HepG2 (cell line): ENCODE results near the gene MEGF11. TPM values are rescaled to one million over a fixed set of nuclear protein-coding genes. Genes with fewer than 3 reads are reported as not detected.

Experiments
- CENPX ChIP-seq: sonication (generic); formaldehyde crosslinking; IDR thresholded peaks from 2 replicates; pipeline ENCODE4 v1.9.0; 2021; ENCODE audit warnings: mild to moderate bottlenecking, missing genetic modification reagents, moderate library complexity
- FOXK1 ChIP-seq: sonication (generic); formaldehyde crosslinking; IDR thresholded peaks from 2 replicates; pipeline ENCODE4 v1.4.0; 2020; ENCODE audit warnings: low read depth, missing genetic modification reagents, borderline replicate concordance
- JDP2 ChIP-seq: sonication (generic); formaldehyde crosslinking; IDR thresholded peaks from 2 replicates; pipeline ENCODE4 v1.8.1; 2022; ENCODE audit warnings: missing genetic modification reagents, borderline replicate concordance
- MTF1 ChIP-seq: sonication (generic); formaldehyde crosslinking; IDR thresholded peaks from 2 replicates; pipeline ENCODE4 v1.5.0; 2020; ENCODE audit warnings: missing genetic modification reagents
- SIN3A ChIP-seq: IDR thresholded peaks from 2 replicates; pipeline ENCODE4 v1.6.1; 2011; ENCODE audit warnings: low read depth, mild to moderate bottlenecking, control low read depth, low read length, borderline replicate concordance
- SMC3 ChIP-seq: IDR thresholded peaks from 2 replicates; pipeline ENCODE4 v1.6.1; 2011; ENCODE audit warnings: low read length, improper control_type of control experiment
- SP4 ChIP-seq: sonication (generic); formaldehyde crosslinking; IDR thresholded peaks from 2 replicates; pipeline ENCODE4 v1.8.1; 2023; ENCODE audit warnings: mild to moderate bottlenecking, missing genetic modification reagents
- TBL1XR1 ChIP-seq: fragments of 150-350 bp; IDR thresholded peaks from 2 replicates; pipeline ENCODE4 v1.6.1; 2014; ENCODE audit warnings: borderline replicate concordance, low read length; ENCODE audit not compliant: partially characterized antibody
- ZNF282 ChIP-seq: fragments of 450-650 bp; IDR thresholded peaks from 2 replicates; pipeline ENCODE4 v1.6.1; 2018; ENCODE audit not compliant: partially characterized antibody
- ZNF383 ChIP-seq: sonication (generic); formaldehyde crosslinking; IDR thresholded peaks from 2 replicates; pipeline ENCODE4 v1.4.0; 2020; ENCODE audit warnings: missing genetic modification reagents, mild to moderate bottlenecking, borderline replicate concordance
- ZNF441 ChIP-seq: sonication (generic); formaldehyde crosslinking; IDR thresholded peaks from 2 replicates; pipeline ENCODE4 v1.7.0; 2021; ENCODE audit warnings: missing genetic modification reagents, borderline replicate concordance
- ZNF552 ChIP-seq: sonication (generic); formaldehyde crosslinking; IDR thresholded peaks from 2 replicates; pipeline ENCODE4 v1.9.0; 2022; ENCODE audit warnings: missing genetic modification reagents, mild to moderate bottlenecking, borderline replicate concordance
- ZNF605 ChIP-seq: sonication (generic); formaldehyde crosslinking; IDR thresholded peaks from 2 replicates; pipeline ENCODE4 v1.8.0; 2022; ENCODE audit warnings: mild to moderate bottlenecking, missing genetic modification reagents
- ZNF761 ChIP-seq: sonication (generic); formaldehyde crosslinking; conservative IDR thresholded peaks from 2 replicates; pipeline ENCODE4 v1.4.0; 2020; ENCODE audit warnings: mild to moderate bottlenecking, missing genetic modification reagents
- ZNF841 ChIP-seq: sonication (generic); formaldehyde crosslinking; IDR thresholded peaks from 2 replicates; pipeline ENCODE4 v1.8.1; 2023; ENCODE audit warnings: missing genetic modification reagents, borderline replicate concordance
- polyA plus RNA-seq, 8 experiments: library from polyadenylated mRNA; depleted of rRNA in 3 of 8; stranded (reverse) in 7 of 8; unstranded in 1 of 8; fragments of >200 nt; fragmentation: Illumina TruSeq in 4 of 8; extraction: Trizol in 4 of 8; gene quantifications; 2 replicates each; pipeline versions ENCODE4 v1.2.1 to v1.2.3, GENCODE V29; 2011 to 2016; ENCODE audit warnings: low read depth in 4 of 8, missing spikeins in 1 of 8, mixed read lengths in 1 of 8; ENCODE audit not compliant: insufficient read depth in 1 of 8
- total RNA-seq, 5 experiments: library from RNA; depleted of rRNA; stranded (reverse); fragments of >200 nt; fragmentation: Illumina TruSeq; extraction: Trizol; gene quantifications; 2 replicates each; pipeline ENCODE4 v1.2.3, GENCODE V29; 2016; ENCODE audit warnings: low read depth in 1 of 5
- TF ChIP-seq, protein P1 (sequence below): sonication (generic); formaldehyde crosslinking; IDR thresholded peaks from 2 replicates; pipeline ENCODE4 v1.5.0; 2020; ENCODE audit warnings: mild to moderate bottlenecking, missing genetic modification reagents
- TF ChIP-seq, protein P2 (sequence below): sonication (generic); formaldehyde crosslinking; IDR thresholded peaks from 2 replicates; pipeline ENCODE4 v1.5.1; 2020; ENCODE audit warnings: missing genetic modification reagents, mild to moderate bottlenecking, borderline replicate concordance
- TF ChIP-seq, protein P3 (sequence below): IDR thresholded peaks from 2 replicates; pipeline ENCODE4 v1.6.1; 2016; ENCODE audit warnings: missing compliant biosample characterization, missing genetic modification reagents, borderline replicate concordance
- TF ChIP-seq, protein P4 (sequence below): IDR thresholded peaks from 2 replicates; pipeline ENCODE4 v1.6.1; 2016; ENCODE audit warnings: missing biosample characterization, missing genetic modification reagents, low read depth
- TF ChIP-seq, protein P5 (sequence below): IDR thresholded peaks from 2 replicates; pipeline ENCODE4 v1.6.1; 2016; ENCODE audit warnings: missing compliant biosample characterization, missing genetic modification reagents, borderline replicate concordance

MEGF11 gene
- total and polyA plus RNA-seq, 2 of the 13 experiments (the other 11 are each of a cell fraction or from before 2014, with no cell fraction given) = not detected

DNA sequence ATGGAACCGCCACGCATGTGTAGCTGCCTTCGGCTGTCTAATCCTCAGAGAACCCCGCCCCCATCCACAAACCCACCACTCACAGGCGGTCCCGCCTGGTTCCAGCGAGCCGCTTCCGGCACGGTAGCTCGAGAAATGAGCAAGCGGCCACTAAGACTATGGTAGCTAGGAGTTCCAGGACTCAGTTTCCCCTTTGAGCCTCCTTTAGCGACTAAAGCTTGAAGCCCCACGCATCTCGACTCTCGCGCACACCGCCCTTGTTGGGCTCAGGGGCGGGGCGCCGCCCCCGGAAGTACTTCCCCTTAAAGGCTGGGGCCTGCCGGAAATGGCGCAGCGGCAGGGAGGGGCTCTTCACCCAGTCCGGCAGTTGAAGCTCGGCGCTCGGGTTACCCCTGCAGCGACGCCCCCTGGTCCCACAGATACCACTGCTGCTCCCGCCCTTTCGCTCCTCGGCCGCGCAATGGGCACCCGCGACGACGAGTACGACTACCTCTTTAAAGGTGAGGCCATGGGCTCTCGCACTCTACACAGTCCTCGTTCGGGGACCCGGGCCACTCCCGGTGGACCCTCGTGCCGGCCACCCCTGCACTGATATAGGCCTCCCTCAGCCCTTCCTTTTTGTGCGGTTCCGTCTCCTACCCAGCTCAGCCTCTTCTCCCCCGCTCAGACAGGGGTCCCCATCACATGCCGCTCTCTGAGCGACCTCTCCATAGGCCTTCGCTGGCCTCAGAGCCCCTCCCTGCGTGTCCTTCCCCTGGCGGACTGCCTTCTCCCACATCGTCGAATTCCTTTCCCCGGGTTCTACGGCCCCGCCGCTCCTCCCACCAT, 384.2 kb downstream of the MEGF11 start, which contains the start of gene RAB11A (continued):
- TF ChIP-seq ZNF441 (CRISPR knock-in tag) (peak; percentile 81), SMC3 (no peak), ZNF841 (no peak), SP4 (CRISPR knock-in tag) (peak; percentile 93), CENPX (no peak), ZNF761 (CRISPR knock-in tag) (peak; percentile 77), ZNF552 (CRISPR knock-in tag) (no peak), ZNF605 (peak; percentile 90), TBL1XR1 (no peak), ZNF383 (CRISPR knock-in tag) (no peak), SIN3A (peak; percentile 82; the same call in 1 of the 2 replicates), FOXK1 (peak; percentile 86; the same call in 1 of the 2 replicates), ZNF282 (no peak), JDP2 (CRISPR knock-in tag) (no peak), MTF1 (CRISPR knock-in tag) (no peak; the same call in none of the 2 replicates)
- TF ChIP-seq, protein P1, sequence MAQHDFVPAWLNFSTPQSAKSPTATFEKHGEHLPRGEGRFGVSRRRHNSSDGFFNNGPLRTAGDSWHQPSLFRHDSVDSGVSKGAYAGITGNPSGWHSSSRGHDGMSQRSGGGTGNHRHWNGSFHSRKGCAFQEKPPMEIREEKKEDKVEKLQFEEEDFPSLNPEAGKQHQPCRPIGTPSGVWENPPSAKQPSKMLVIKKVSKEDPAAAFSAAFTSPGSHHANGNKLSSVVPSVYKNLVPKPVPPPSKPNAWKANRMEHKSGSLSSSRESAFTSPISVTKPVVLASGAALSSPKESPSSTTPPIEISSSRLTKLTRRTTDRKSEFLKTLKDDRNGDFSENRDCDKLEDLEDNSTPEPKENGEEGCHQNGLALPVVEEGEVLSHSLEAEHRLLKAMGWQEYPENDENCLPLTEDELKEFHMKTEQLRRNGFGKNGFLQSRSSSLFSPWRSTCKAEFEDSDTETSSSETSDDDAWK (CRISPR knock-in tag) = no peak
- TF ChIP-seq, protein P2, sequence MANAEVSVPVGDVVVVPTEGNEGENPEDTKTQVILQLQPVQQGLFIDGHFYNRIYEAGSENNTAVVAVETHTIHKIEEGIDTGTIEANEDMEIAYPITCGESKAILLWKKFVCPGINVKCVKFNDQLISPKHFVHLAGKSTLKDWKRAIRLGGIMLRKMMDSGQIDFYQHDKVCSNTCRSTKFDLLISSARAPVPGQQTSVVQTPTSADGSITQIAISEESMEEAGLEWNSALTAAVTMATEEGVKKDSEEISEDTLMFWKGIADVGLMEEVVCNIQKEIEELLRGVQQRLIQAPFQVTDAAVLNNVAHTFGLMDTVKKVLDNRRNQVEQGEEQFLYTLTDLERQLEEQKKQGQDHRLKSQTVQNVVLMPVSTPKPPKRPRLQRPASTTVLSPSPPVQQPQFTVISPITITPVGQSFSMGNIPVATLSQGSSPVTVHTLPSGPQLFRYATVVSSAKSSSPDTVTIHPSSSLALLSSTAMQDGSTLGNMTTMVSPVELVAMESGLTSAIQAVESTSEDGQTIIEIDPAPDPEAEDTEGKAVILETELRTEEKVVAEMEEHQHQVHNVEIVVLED (CRISPR knock-in tag) = peak; percentile 78
- TF ChIP-seq, protein P3, sequence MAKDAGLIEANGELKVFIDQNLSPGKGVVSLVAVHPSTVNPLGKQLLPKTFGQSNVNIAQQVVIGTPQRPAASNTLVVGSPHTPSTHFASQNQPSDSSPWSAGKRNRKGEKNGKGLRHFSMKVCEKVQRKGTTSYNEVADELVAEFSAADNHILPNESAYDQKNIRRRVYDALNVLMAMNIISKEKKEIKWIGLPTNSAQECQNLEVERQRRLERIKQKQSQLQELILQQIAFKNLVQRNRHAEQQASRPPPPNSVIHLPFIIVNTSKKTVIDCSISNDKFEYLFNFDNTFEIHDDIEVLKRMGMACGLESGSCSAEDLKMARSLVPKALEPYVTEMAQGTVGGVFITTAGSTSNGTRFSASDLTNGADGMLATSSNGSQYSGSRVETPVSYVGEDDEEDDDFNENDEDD (CRISPR knock-in tag) = peak; percentile 78; the same call in 1 of the 2 replicates
- TF ChIP-seq, protein P4, sequence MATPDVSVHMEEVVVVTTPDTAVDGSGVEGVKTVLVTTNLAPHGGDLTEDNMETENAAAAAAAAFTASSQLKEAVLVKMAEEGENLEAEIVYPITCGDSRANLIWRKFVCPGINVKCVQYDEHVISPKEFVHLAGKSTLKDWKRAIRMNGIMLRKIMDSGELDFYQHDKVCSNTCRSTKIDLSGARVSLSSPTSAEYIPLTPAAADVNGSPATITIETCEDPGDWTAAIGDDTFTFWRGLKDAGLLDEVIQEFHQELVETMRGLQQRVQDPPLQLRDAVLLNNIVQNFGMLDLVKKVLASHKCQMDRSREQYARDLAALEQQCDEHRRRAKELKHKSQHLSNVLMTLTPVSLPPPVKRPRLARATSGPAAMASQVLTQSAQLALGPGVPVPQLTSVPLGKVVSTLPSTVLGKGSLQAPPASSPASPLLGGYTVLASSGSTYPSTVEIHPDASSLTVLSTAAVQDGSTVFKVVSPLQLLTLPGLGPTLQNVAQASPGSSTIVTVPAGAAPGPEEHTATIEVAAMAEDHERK (CRISPR knock-in tag) = no peak
- TF ChIP-seq, protein P5, sequence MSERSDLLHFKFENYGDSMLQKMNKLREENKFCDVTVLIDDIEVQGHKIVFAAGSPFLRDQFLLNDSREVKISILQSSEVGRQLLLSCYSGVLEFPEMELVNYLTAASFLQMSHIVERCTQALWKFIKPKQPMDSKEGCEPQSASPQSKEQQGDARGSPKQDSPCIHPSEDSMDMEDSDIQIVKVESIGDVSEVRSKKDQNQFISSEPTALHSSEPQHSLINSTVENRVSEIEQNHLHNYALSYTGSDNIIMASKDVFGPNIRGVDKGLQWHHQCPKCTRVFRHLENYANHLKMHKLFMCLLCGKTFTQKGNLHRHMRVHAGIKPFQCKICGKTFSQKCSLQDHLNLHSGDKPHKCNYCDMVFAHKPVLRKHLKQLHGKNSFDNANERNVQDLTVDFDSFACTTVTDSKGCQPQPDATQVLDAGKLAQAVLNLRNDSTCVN (CRISPR knock-in tag) = peak; percentile 69; the same call in 1 of the 2 replicates
